RCC 7860 (cell line): ENCODE results near the gene B2M.

Source experiments
- DNase-seq: peaks from one replicate; pipeline ENCODE4 v3.0.0-alpha.2; 2015; ENCODE audit warnings: low spot score
- FAIRE-seq: peaks from 2 replicates; lab custom pipeline; 2012; peaks lifted over from hg19 to GRCh38; lab: Jason Lieb, UNC

B2M gene

DNA sequence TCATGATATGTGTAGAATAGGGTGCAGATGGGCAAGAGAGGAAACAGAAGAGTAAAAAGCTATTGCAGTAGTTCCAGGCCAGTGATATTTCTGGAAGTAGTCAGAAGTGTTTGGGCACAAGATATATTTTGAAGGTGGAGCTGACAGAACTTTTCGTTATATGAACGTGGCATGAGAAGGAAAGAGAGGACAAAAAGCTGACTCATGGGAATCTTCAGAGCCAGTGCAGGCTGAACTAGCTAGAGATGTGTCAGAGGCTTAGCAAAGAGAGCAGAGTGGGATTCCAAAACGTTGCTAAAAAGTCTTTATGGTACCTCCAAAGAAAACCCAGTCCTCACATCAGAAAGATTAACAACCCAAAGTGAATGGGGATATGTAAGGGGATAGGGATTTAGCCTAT lies 53.7 kb downstream of the B2M start:
- DNase-seq: no peak
- FAIRE-seq: no peak
